ENCODE data around the gene MYH8.

The MYH8 gene

GRCh38 chr17:10421900-10422542, at the start of gene MYH8:
Gene MYH8 (minus strand): TSS chr17:10421950. CDS start chr17:10420227, 1,723 bp downstream.
- Histone ChIP-seq H3K9me3 (ENCODE audit: control insufficient read depth, low read length) (no peaks in the 10 kb centered on the region), H3K9ac (ENCODE audit: low read length) (no peak within 1 kb of the TSS), H3K27me3 (ENCODE audit: control insufficient read depth, insufficient read depth, low read length) (no peaks in the 10 kb centered on the region), H3K4me3 (ENCODE audit: low read length) (no peak within 1 kb of the TSS), H3K36me3 (ENCODE audit: control insufficient read depth, insufficient read depth, low read length) (no peaks in the 10 kb centered on the region), H3K4me1 (ENCODE audit: control insufficient read depth, insufficient read depth, low read length) (no peaks in the 10 kb centered on the region)

DNA sequence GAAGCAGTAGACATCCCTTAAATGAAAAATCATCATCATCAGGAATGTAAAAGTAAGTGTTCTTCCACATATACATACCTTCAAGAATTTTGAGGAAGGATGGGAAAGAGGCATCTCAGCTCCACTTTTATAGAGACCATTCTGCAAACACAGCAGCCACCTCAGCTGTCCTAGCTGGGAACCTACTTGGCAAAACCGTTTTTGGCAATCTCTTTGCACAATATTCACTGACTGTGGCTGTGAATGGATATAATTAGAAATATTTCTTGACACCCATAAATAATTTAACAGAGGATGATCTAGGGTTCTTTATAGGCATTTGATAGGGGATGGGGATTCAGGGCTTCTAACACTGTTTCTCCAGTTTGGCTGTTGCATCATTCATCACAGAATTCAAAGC, 47.7 kb upstream of the MYH8 start, which contains the start of gene MYH4:
TSS of gene MYH4 (minus strand) at position 101 of the 400 bp plus-strand sequence. CDS start 2,814 bp downstream, outside the sequence.
- no peaks in the 10 kb centered on the region for H3K36me3 ChIP-seq (ENCODE audit: control insufficient read depth, insufficient read depth, low read length)
- no peak within 1 kb of the TSS for H3K4me3 ChIP-seq (ENCODE audit: low read length)
- H3K9me3 ChIP-seq (ENCODE audit: control insufficient read depth, low read length), result no peaks in the 10 kb centered on the region
- no peak within 1 kb of the TSS for H3K9ac ChIP-seq (ENCODE audit: low read length)
- no peaks in the 10 kb centered on the region for H3K27me3 ChIP-seq (ENCODE audit: control insufficient read depth, insufficient read depth, low read length)
- H3K4me1 ChIP-seq (ENCODE audit: control insufficient read depth, insufficient read depth, low read length), result no peaks in the 10 kb centered on the region

DNA sequence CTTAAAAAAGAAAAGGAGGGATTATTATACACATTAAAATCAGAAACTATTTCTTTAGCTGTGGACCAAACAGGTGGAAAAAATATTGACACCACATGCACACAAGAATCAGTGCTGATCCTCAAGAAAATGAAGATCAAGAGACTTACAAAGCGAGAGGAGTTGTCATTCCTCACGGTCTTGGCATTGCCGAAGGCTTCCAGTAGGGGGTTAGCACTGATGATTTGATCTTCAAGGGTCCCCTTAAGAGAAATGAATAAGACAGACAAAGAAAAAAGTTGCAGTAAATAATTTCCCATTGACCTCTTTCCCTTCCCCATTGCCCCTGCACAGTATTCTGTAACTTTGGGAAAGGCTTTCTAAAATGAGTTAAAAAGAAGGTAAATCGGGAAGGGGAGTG, 41.7 kb upstream of the MYH8 start:
- Histone ChIP-seq H3K9ac (ENCODE audit: low read length) (no peak overlapping the region), H3K36me3 (ENCODE audit: control insufficient read depth, insufficient read depth, low read length) (no peaks in the 10 kb centered on the region), H3K27me3 (ENCODE audit: control insufficient read depth, insufficient read depth, low read length) (no peaks in the 10 kb centered on the region), H3K4me1 (ENCODE audit: control insufficient read depth, insufficient read depth, low read length) (no peaks in the 10 kb centered on the region), H3K4me3 (ENCODE audit: low read length) (no peak overlapping the region), H3K9me3 (ENCODE audit: control insufficient read depth, low read length) (no peaks in the 10 kb centered on the region)

DNA sequence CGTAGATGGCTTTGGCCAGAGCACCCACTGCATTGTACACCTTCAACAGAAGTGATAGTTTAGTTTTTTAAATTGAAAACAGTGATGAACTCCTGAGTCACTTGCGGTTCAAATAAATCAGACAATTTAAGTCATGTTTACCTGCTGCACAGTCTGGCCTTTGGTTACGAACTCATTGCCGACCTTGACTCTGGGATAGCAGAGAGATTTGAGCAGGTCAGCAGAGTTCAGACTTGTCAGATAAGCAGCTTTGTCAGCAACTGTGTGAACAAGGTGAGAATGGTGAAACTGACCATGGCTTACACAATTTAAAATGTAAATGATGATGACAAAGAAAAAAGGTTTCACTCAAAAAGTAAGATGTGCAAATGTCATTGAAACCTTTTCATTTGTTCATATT, 38.3 kb upstream of the MYH8 start:
- no peaks in the 10 kb centered on the region for H3K4me1 ChIP-seq (ENCODE audit: control insufficient read depth, insufficient read depth, low read length)
- no peaks in the 10 kb centered on the region for H3K36me3 ChIP-seq (ENCODE audit: control insufficient read depth, insufficient read depth, low read length)
- H3K4me3 ChIP-seq (ENCODE audit: low read length), result no peak overlapping the region
- H3K9me3 ChIP-seq (ENCODE audit: control insufficient read depth, low read length), result no peaks in the 10 kb centered on the region
- no peaks in the 10 kb centered on the region for H3K27me3 ChIP-seq (ENCODE audit: control insufficient read depth, insufficient read depth, low read length)
- H3K9ac ChIP-seq (ENCODE audit: low read length), result no peak overlapping the region

DNA sequence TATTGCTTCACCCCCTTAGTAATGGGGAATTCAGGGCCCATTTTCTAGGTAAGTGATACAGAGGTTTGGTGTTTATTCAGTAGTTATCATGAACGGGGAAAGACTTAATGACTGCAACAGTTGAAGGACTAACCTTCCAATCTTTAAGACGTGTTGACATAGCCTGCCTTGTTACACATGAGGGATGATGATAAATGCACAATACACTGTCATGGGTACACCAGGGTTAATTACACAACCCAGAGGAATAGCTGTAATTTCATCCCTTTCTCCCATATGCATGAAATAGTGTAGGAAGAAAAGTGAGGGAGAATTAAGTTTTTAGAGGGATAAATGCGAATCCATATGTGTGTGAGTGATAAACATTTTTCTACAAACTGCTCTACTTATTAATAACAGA, 37.0 kb upstream of the MYH8 start:
- Histone ChIP-seq H3K4me3 (ENCODE audit: low read length) (no peak overlapping the region), H3K9me3 (ENCODE audit: control insufficient read depth, low read length) (no peaks in the 10 kb centered on the region), H3K27me3 (ENCODE audit: control insufficient read depth, insufficient read depth, low read length) (no peaks in the 10 kb centered on the region), H3K4me1 (ENCODE audit: control insufficient read depth, insufficient read depth, low read length) (no peaks in the 10 kb centered on the region), H3K9ac (ENCODE audit: low read length) (no peak overlapping the region), H3K36me3 (ENCODE audit: control insufficient read depth, insufficient read depth, low read length) (no peaks in the 10 kb centered on the region)

- H3K9ac ChIP-seq (ENCODE audit: low read length), result no peak overlapping the region
These were observed 36.2 kb upstream of the MYH8 start for GRCh38 chr17:10457952-10458351.

GRCh38 chr17:10447026-10447931, 25.5 kb upstream of the MYH8 start:
- Histone ChIP-seq H3K27me3 (ENCODE audit: control insufficient read depth, insufficient read depth, low read length) (no peaks in the 10 kb centered on the region), H3K36me3 (ENCODE audit: control insufficient read depth, insufficient read depth, low read length) (no peaks in the 10 kb centered on the region), H3K4me1 (ENCODE audit: control insufficient read depth, insufficient read depth, low read length) (no peaks in the 10 kb centered on the region), H3K4me3 (ENCODE audit: low read length) (no peak overlapping the region), H3K9ac (ENCODE audit: low read length) (no peak overlapping the region), H3K9me3 (ENCODE audit: control insufficient read depth, low read length) (no peaks in the 10 kb centered on the region)

More at GRCh38 chr17:10457952-10458351, 36.2 kb upstream of the MYH8 start:
- Histone ChIP-seq H3K9me3 (ENCODE audit: control insufficient read depth, low read length) (no peaks in the 10 kb centered on the region), H3K4me1 (ENCODE audit: control insufficient read depth, insufficient read depth, low read length) (no peaks in the 10 kb centered on the region), H3K4me3 (ENCODE audit: low read length) (no peak overlapping the region), H3K36me3 (ENCODE audit: control insufficient read depth, insufficient read depth, low read length) (no peaks in the 10 kb centered on the region), H3K27me3 (ENCODE audit: control insufficient read depth, insufficient read depth, low read length) (no peaks in the 10 kb centered on the region)

DNA sequence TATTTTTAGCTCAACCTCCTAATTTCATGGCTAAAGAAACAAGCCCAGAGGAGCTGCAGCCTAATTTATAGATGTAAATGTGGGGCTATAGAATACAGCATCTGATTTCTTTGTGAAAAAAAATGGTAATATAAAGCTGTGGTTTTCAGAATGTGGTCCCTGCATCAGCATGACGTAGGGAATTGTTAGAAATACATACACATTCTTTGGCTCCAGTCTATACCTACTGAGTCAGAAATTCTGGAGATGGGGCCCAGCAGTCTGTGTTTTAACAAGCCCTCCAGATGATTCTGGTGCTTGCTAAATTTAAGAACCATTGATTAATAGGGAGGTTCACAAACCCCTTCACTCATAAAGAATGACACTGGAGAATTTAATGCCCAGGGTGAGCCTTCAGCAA, 18.1 kb upstream of the MYH8 start:
- H3K9ac ChIP-seq (ENCODE audit: low read length), result no peak overlapping the region
- no peaks in the 10 kb centered on the region for H3K4me1 ChIP-seq (ENCODE audit: control insufficient read depth, insufficient read depth, low read length)
- H3K4me3 ChIP-seq (ENCODE audit: low read length), result no peak overlapping the region
- H3K27me3 ChIP-seq (ENCODE audit: control insufficient read depth, insufficient read depth, low read length), result no peaks in the 10 kb centered on the region
- H3K9me3 ChIP-seq (ENCODE audit: control insufficient read depth, low read length), result no peaks in the 10 kb centered on the region
- no peaks in the 10 kb centered on the region for H3K36me3 ChIP-seq (ENCODE audit: control insufficient read depth, insufficient read depth, low read length)

- Histone ChIP-seq H3K4me1 (ENCODE audit: control insufficient read depth, insufficient read depth, low read length) (no peaks in the 10 kb centered on the region), H3K9me3 (ENCODE audit: control insufficient read depth, low read length) (no peaks in the 10 kb centered on the region)
These were observed 13.3 kb upstream of the MYH8 start for GRCh38 chr17:10435096-10435495.

DNA sequence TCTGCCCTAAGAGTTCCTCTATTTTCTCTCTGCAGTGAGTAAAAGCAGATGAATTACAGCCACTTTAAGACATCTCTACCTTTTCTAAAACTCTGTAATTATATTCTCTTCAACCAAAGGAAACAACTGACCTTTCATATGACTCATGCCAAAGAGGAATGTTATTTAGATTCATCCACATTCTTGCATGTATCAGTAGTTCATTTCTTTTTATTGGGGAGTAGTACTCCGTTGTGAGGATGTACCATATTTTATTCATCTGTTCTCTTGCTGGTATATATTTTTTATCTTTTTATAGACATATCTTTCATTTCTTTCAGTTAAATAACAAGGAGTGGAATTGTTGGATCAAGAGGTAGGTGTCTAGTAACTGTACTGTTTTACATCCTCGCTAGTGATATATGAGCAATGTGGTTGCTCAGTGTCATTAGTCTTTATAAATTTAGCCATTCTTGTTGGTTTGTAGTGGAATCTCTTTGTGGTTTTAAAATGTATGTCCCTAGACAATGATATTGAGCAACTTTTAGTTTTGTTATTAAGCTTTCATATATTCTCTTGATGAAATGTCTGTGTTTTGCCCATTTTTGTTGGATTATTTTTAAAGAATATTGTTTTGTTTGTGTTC, 7.8 kb upstream of the MYH8 start:
- no peaks in the 10 kb centered on the region for H3K9me3 ChIP-seq (ENCODE audit: control insufficient read depth, low read length)
- H3K36me3 ChIP-seq (ENCODE audit: control insufficient read depth, insufficient read depth, low read length), result no peaks in the 10 kb centered on the region
- H3K27me3 ChIP-seq (ENCODE audit: control insufficient read depth, insufficient read depth, low read length), result no peaks in the 10 kb centered on the region
- H3K9ac ChIP-seq (ENCODE audit: low read length), result no peak overlapping the region
- no peaks in the 10 kb centered on the region for H3K4me1 ChIP-seq (ENCODE audit: control insufficient read depth, insufficient read depth, low read length)
- no peak overlapping the region for H3K4me3 ChIP-seq (ENCODE audit: low read length)

More at GRCh38 chr17:10435096-10435495, 13.3 kb upstream of the MYH8 start:
- Histone ChIP-seq H3K36me3 (ENCODE audit: control insufficient read depth, insufficient read depth, low read length) (no peaks in the 10 kb centered on the region), H3K4me3 (ENCODE audit: low read length) (no peak overlapping the region), H3K27me3 (ENCODE audit: control insufficient read depth, insufficient read depth, low read length) (no peaks in the 10 kb centered on the region), H3K9ac (ENCODE audit: low read length) (no peak overlapping the region)

GRCh38 chr17:10428781-10429180, 7.0 kb upstream of the MYH8 start:
- Histone ChIP-seq H3K4me1 (ENCODE audit: control insufficient read depth, insufficient read depth, low read length) (no peaks in the 10 kb centered on the region), H3K9ac (ENCODE audit: low read length) (no peak overlapping the region), H3K9me3 (ENCODE audit: control insufficient read depth, low read length) (no peaks in the 10 kb centered on the region), H3K4me3 (ENCODE audit: low read length) (no peak overlapping the region), H3K27me3 (ENCODE audit: control insufficient read depth, insufficient read depth, low read length) (no peaks in the 10 kb centered on the region), H3K36me3 (ENCODE audit: control insufficient read depth, insufficient read depth, low read length) (no peaks in the 10 kb centered on the region)

DNA sequence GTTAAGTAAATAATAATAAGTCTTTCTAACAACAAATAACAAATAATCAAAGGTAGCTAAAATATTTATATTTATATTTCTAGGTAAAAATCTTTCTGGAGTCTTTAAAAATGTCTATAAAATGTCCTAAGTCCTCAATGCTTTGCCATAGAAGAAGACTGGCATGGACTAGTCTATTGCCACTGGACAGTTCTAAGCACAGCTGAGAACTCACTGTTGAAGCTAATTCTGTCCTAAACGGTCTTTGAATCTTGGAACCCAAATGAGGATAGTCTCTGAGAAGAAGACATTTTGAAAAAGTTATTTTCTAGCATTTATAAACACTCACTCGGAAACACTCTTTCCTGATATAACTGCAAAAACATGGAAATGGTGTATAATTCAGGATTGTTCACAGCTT, 539 bp downstream of the MYH8 start:
- no peaks in the 10 kb centered on the region for H3K27me3 ChIP-seq (ENCODE audit: control insufficient read depth, insufficient read depth, low read length)
- H3K4me1 ChIP-seq (ENCODE audit: control insufficient read depth, insufficient read depth, low read length), result no peaks in the 10 kb centered on the region
- H3K9ac ChIP-seq (ENCODE audit: low read length), result no peak overlapping the region
- no peak overlapping the region for H3K4me3 ChIP-seq (ENCODE audit: low read length)
- no peaks in the 10 kb centered on the region for H3K9me3 ChIP-seq (ENCODE audit: control insufficient read depth, low read length)
- H3K36me3 ChIP-seq (ENCODE audit: control insufficient read depth, insufficient read depth, low read length), result no peaks in the 10 kb centered on the region
